Panc1 (cell line): Measurements from ENCODE around the gene SNX18. TPM values are rescaled to one million over a fixed set of nuclear protein-coding genes. Genes with fewer than 3 reads are reported as not detected.

ENCODE experiments used
- ATAC-seq: fragments of 200-7000 bp; cut with Tn5 transposase; 2 replicates; pipeline ENCODE4 v1.9.1; 2020; ENCODE audit warnings: mild to moderate bottlenecking, moderate library complexity
- BruUV-seq: library from RNA; stranded (reverse); fragments of 400-500 nt; replicated peaks from 2 replicates; lab custom pipeline; 2021; lab: Mats Ljungman, UMichigan
- CTCF ChIA-PET: fragments of 300-600 bp; sonication (Branson Sonifier 250); formaldehyde crosslinking; loops from one replicate; lab custom pipeline; 2022; ENCODE audit warnings: antibody characterized with exemption; lab: Charles Lee
- POLR2A ChIA-PET: fragments of 300-600 bp; sonication (Branson Sonifier 250); formaldehyde crosslinking; loops from one replicate; lab custom pipeline; 2022; ENCODE audit warnings: antibody characterized with exemption; lab: Charles Lee
- DNase-seq: peaks from one replicate; pipeline ENCODE4 v3.0.0-alpha.2; 2010; ENCODE audit warnings: low read depth, low spot score
- H3K27ac ChIP-seq: 2 replicates; pipeline ENCODE4 v1.5.1; 2011; ENCODE audit warnings: mild to moderate bottlenecking, low read length, inconsistent platforms
- H3K27me3 ChIP-seq: fragments of 200-500 bp; sonication (Bioruptor generic); 2 replicates; pipeline ENCODE4 v1.6.0; 2014; ENCODE audit warnings: low read length, inconsistent platforms; ENCODE audit not compliant: control insufficient read depth, insufficient read depth
- H3K36me3 ChIP-seq: fragments of 200-500 bp; sonication (Bioruptor generic); 2 replicates; pipeline ENCODE4 v1.5.1; 2014; ENCODE audit warnings: inconsistent platforms, mild to moderate bottlenecking, low read length, moderate library complexity; ENCODE audit not compliant: control insufficient read depth, insufficient read depth
- H3K4me1 ChIP-seq: 2 replicates; pipeline ENCODE4 v1.5.1; 2011; ENCODE audit warnings: inconsistent platforms, mild to moderate bottlenecking, low read length, moderate library complexity; ENCODE audit not compliant: control insufficient read depth, insufficient read depth
- H3K4me3 ChIP-seq, 2 experiments: 2 replicates each; pipeline ENCODE4 v1.5.1; 2011 to 2012; ENCODE audit warnings: low read depth in 2 of 2, low read length in 2 of 2, mild to moderate bottlenecking in 2 of 2, inconsistent platforms in 1 of 2, moderate library complexity in 1 of 2
- H3K9me3 ChIP-seq: fragments of 200-500 bp; sonication (Bioruptor generic); 2 replicates; pipeline ENCODE4 v1.5.1; 2014; ENCODE audit warnings: low read depth, mild to moderate bottlenecking, inconsistent platforms, low read length, moderate library complexity; ENCODE audit not compliant: control insufficient read depth, insufficient read depth
- POLR2AphosphoS5 ChIP-seq: IDR thresholded peaks from 2 replicates; pipeline ENCODE4 v1.6.1; 2012; ENCODE audit warnings: mild to moderate bottlenecking, low read depth, low read length, moderate library complexity
- REST ChIP-seq, 2 experiments: IDR thresholded peaks; 2 replicates each; pipeline ENCODE4 v1.6.1; 2011 to 2012; ENCODE audit warnings: low read depth in 2 of 2, control low read depth in 1 of 2, low read length in 1 of 2, mild to moderate bottlenecking in 1 of 2, moderate library complexity in 1 of 2; ENCODE audit not compliant: insufficient read depth in 1 of 2
- SIN3A ChIP-seq: IDR thresholded peaks from 2 replicates; pipeline ENCODE4 v1.6.1; 2012; ENCODE audit warnings: low read depth, mild to moderate bottlenecking, low read length, moderate library complexity, borderline replicate concordance; ENCODE audit not compliant: insufficient read depth
- TCF7L2 ChIP-seq: IDR thresholded peaks from 2 replicates; pipeline ENCODE4 v1.6.1; 2011; ENCODE audit warnings: mild to moderate bottlenecking, low read depth, low read length, inconsistent platforms
- in situ Hi-C: cut with HindIII; loops from 2 replicates; pipeline ENCODE4 v1.10.0; 2016; ENCODE audit warnings: low sequenced_read_pairs, low pct_unique_long_range_greater_than_20kb
- intact Hi-C: fragments of 100-400 bp; cut with micrococcal nuclease; formaldehyde crosslinking; loops from one replicate; pipeline ENCODE4 v1.10.0; 2022; ENCODE audit not compliant: unreplicated experiment
- total RNA-seq: library from RNA; stranded (reverse); gene quantifications from one replicate; pipeline ENCODE4 v1.2.1, GENCODE V29; 2021; ENCODE audit not compliant: unreplicated experiment
- TF ChIP-seq, protein P1 (sequence below): fragments of 450-650 bp; IDR thresholded peaks from 2 replicates; pipeline ENCODE4 v1.5.1; 2017; ENCODE audit warnings: mild to moderate bottlenecking

Gene SNX18
- total RNA-seq, 1 experiment from 2014 or later = 14.4 TPM

DNA sequence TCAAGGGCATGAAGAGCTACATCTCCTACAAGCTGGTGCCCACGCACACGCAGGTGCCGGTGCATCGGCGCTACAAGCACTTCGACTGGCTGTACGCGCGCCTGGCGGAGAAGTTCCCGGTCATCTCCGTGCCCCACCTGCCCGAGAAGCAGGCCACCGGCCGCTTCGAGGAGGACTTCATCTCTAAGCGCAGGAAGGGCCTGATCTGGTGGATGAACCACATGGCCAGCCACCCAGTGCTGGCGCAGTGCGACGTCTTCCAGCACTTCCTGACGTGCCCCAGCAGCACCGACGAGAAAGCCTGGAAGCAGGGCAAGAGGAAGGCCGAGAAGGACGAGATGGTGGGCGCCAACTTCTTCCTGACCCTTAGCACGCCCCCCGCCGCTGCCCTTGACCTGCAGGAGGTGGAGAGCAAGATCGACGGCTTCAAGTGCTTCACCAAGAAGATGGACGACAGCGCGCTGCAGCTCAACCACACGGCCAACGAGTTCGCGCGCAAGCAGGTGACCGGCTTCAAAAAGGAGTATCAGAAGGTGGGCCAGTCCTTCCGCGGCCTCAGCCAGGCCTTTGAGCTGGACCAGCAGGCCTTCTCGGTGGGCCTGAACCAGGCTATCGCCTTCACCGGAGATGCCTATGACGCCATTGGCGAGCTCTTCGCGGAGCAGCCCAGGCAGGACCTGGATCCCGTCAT is 1.4 kb downstream of the SNX18 start:
- no peaks in the 10 kb centered on the region for H3K36me3 ChIP-seq
- CTCF ChIA-PET = no interaction called here
- no peak for ATAC-seq
- H3K27ac ChIP-seq = peak overlapping the region; percentile 34; the same call in 1 of the 2 replicates
- TF ChIP-seq SIN3A = no peak
- no peak for TF ChIP-seq POLR2AphosphoS5
- no peaks in the 10 kb centered on the region for H3K27me3 ChIP-seq
- H3K4me1 ChIP-seq = peaks cover 21% of the 10 kb centered on the region
- no TSS peak for BruUV-seq
- intact Hi-C loops = loop anchor here (5.0 kb wide), 1 partner anchor 638 kb away; no protein-coding TSS in a partner anchor
- no peaks in the 10 kb centered on the region for H3K9me3 ChIP-seq
- peak overlapping the region; percentile 72 to 78 for H3K4me3 ChIP-seq
- in situ Hi-C loops = no loop called here
- POLR2A ChIA-PET = interaction anchor here (0.7 kb wide), 1 partner anchor 115 kb away, joined by 8 read pairs; no protein-coding TSS in a partner anchor
- no peak for DNase-seq

DNA sequence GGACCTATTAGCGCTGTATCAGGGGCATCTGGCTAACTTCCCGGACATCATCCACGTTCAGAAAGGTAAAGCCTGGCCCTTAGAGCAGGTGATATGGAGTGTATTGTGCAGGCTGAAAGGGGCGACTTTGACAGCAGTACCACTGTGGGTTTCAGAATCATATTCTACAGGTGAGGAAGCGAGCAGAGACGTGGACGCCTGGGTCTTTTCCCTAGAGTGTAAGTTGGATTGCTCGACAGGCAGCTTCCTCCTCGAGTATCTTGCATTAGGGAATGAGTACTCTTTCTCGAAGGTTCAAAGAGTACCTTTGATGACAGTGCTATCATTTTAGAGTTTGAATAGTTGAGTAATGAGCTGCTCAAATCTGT is 1.9 kb downstream of the SNX18 start:
- Histone ChIP-seq H3K9me3 (no peaks in the 10 kb centered on the region), H3K4me3 (peak overlapping the region; percentile 29 to 54), H3K4me1 (peaks cover 21% of the 10 kb centered on the region), H3K27me3 (no peaks in the 10 kb centered on the region), H3K27ac (no peak overlapping the region), H3K36me3 (no peaks in the 10 kb centered on the region)
- TF ChIP-seq SIN3A (no peak), REST (IDR thresholded peaks at IDR 0.05; ENCODE audit: insufficient read depth in 1 of 2, low read depth in 2 of 2, low read length in 1 of 2) (no peak), TCF7L2 (no peak), POLR2AphosphoS5 (no peak)
- TF ChIP-seq, protein P1, sequence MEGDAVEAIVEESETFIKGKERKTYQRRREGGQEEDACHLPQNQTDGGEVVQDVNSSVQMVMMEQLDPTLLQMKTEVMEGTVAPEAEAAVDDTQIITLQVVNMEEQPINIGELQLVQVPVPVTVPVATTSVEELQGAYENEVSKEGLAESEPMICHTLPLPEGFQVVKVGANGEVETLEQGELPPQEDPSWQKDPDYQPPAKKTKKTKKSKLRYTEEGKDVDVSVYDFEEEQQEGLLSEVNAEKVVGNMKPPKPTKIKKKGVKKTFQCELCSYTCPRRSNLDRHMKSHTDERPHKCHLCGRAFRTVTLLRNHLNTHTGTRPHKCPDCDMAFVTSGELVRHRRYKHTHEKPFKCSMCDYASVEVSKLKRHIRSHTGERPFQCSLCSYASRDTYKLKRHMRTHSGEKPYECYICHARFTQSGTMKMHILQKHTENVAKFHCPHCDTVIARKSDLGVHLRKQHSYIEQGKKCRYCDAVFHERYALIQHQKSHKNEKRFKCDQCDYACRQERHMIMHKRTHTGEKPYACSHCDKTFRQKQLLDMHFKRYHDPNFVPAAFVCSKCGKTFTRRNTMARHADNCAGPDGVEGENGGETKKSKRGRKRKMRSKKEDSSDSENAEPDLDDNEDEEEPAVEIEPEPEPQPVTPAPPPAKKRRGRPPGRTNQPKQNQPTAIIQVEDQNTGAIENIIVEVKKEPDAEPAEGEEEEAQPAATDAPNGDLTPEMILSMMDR = no peak
- ATAC-seq = no peak
- ChIA-PET CTCF (no interaction called here), POLR2A (no interaction called here)
- DNase-seq = no peak
- in situ Hi-C loops (no loop called here), intact Hi-C loops (loop anchor here (5.0 kb wide), 1 partner anchor 638 kb away; no protein-coding TSS in a partner anchor)
- no TSS peak for BruUV-seq

DNA sequence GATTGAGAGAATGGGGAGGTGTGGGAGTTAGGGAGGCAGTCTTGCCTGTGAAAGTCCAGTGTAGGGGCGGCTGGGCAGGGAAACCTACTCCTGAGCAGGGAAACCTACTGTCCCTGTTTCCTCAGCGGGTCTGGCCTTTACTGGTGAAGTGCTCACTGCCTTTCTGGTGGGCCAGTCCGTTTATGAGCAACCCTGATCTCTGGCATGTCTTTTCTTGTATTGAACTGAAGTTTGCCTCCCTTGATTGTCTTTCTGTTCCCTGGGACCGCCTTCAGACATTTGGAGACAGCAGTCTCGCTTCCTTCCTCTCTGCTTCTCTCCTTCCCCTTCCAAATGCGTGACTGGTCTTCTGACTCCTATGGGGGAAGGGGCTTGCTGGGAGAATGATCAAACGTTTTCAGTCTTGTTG is 2.9 kb downstream of the SNX18 start:
- DNase-seq (no peak), ATAC-seq (no peak)
- no peak for TF ChIP-seq SIN3A
- no peak for TF ChIP-seq TCF7L2
- no peak for TF ChIP-seq REST (IDR thresholded peaks at IDR 0.05; ENCODE audit: insufficient read depth in 1 of 2, low read depth in 2 of 2, low read length in 1 of 2)
- TF ChIP-seq POLR2AphosphoS5 = no peak
- TF ChIP-seq, protein P1 = no peak
- TSS peak; percentile 48 for BruUV-seq
- Histone ChIP-seq H3K27ac (peak overlapping the region; percentile 57), H3K4me1 (peaks cover 21% of the 10 kb centered on the region), H3K36me3 (no peaks in the 10 kb centered on the region), H3K9me3 (no peaks in the 10 kb centered on the region), H3K27me3 (no peaks in the 10 kb centered on the region), H3K4me3 (peak overlapping the region; percentile 29 to 54)
- ChIA-PET CTCF (no interaction called here), POLR2A (no interaction called here)
- in situ Hi-C loops = no loop called here
- intact Hi-C loops = no loop called here
